ENCODE results near the gene DLX4.
A peak's percentile ranks its signal among the peaks of the same experiment; 100 is the strongest.

The DLX4 gene

GRCh38 chr17:49966767-49967166 lies 2.2 kb upstream of the DLX4 start:
- H3K27me3 ChIP-seq, result peaks cover 100% of the 10 kb centered on the region
- TF ChIP-seq Cebpa-rat (IDR thresholded peaks at IDR 0.05), result no peak
- H3K27ac ChIP-seq, result no peak overlapping the region

GRCh38 chr17:49967205-49967604 lies 1.8 kb upstream of the DLX4 start:
- Histone ChIP-seq H3K4me1 (peaks cover 15% of the 10 kb centered on the region), H3K9ac (no peak overlapping the region), H3K4me2 (no peak overlapping the region), H3K27me3 (peaks cover 100% of the 10 kb centered on the region), H3K9me3 (peaks cover 27% of the 10 kb centered on the region), H3K27ac (no peak overlapping the region), H3K36me3 (no peaks in the 10 kb centered on the region), H3K4me3 (no peak overlapping the region), H4K20me1 (peaks cover 76% of the 10 kb centered on the region)
- no peak for TF ChIP-seq Cebpa-rat (IDR thresholded peaks at IDR 0.05)

More at GRCh38 chr17:49966767-49967166, 2.2 kb upstream of the DLX4 start:
- peaks cover 71% of the 10 kb centered on the region for H4K20me1 ChIP-seq
- H3K4me1 ChIP-seq, result peaks cover 15% of the 10 kb centered on the region
- no peak overlapping the region for H3K4me2 ChIP-seq
- H3K4me3 ChIP-seq, result no peak overlapping the region
- no peak overlapping the region for H3K9ac ChIP-seq
- H3K36me3 ChIP-seq, result no peaks in the 10 kb centered on the region
- H3K9me3 ChIP-seq, result peaks cover 27% of the 10 kb centered on the region

GRCh38 chr17:49967621-49968404 lies 1.2 kb upstream of the DLX4 start:
- H3K4me3 ChIP-seq, result peak overlapping the region; percentile 65
- H3K4me2 ChIP-seq, result peak overlapping the region; percentile 77
- no peaks in the 10 kb centered on the region for H3K36me3 ChIP-seq
- TF ChIP-seq Cebpa-rat (IDR thresholded peaks at IDR 0.05), result no peak
- peaks cover 15% of the 10 kb centered on the region for H3K4me1 ChIP-seq
- no peak overlapping the region for H3K27ac ChIP-seq
- peaks cover 100% of the 10 kb centered on the region for H3K27me3 ChIP-seq
- peaks cover 76% of the 10 kb centered on the region for H4K20me1 ChIP-seq
- peaks cover 27% of the 10 kb centered on the region for H3K9me3 ChIP-seq
- no peak overlapping the region for H3K9ac ChIP-seq

GRCh38 chr17:49968405-49969133 lies 421 bp upstream of the DLX4 start:
- Histone ChIP-seq H3K27me3 (peaks cover 100% of the 10 kb centered on the region), H3K36me3 (no peaks in the 10 kb centered on the region), H3K4me2 (peak overlapping the region; percentile 77), H3K4me3 (peak overlapping the region; percentile 65), H3K27ac (no peak overlapping the region), H3K9me3 (peaks cover 27% of the 10 kb centered on the region), H3K9ac (0 out of 2 replicates have a peak overlapping the region, but pooled peaks have one; percentile 2), H4K20me1 (peaks cover 80% of the 10 kb centered on the region), H3K4me1 (peaks cover 15% of the 10 kb centered on the region)
- TF ChIP-seq Cebpa-rat (IDR thresholded peaks at IDR 0.05), result peak; percentile 88

- peaks cover 100% of the 10 kb centered on the region for H3K27me3 ChIP-seq
- H3K36me3 ChIP-seq, result no peaks in the 10 kb centered on the region
- H4K20me1 ChIP-seq, result peaks cover 72% of the 10 kb centered on the region
- H3K4me1 ChIP-seq, result peaks cover 15% of the 10 kb centered on the region
- no peak overlapping the region for H3K9ac ChIP-seq
- no peak overlapping the region for H3K27ac ChIP-seq
- H3K4me3 ChIP-seq, result peak overlapping the region; percentile 65; the same call in 1 of the 2 replicates
- H3K4me2 ChIP-seq, result no peak overlapping the region; the same call in 1 of the 2 replicates
- no peak for TF ChIP-seq Cebpa-rat (IDR thresholded peaks at IDR 0.05)
- peaks cover 21% of the 10 kb centered on the region for H3K9me3 ChIP-seq
Measured at GRCh38 chr17:49969795-49970389, 902 bp downstream of the DLX4 start.

- no peak overlapping the region for H3K4me3 ChIP-seq
- no peak for TF ChIP-seq Cebpa-rat (IDR thresholded peaks at IDR 0.05)
- H4K20me1 ChIP-seq, result peaks cover 66% of the 10 kb centered on the region
- no peaks in the 10 kb centered on the region for H3K36me3 ChIP-seq
- H3K9ac ChIP-seq, result no peak overlapping the region
- H3K4me1 ChIP-seq, result peaks cover 15% of the 10 kb centered on the region
- no peak overlapping the region for H3K4me2 ChIP-seq
- peaks cover 15% of the 10 kb centered on the region for H3K9me3 ChIP-seq
- H3K27me3 ChIP-seq, result peaks cover 100% of the 10 kb centered on the region
- H3K27ac ChIP-seq, result no peak overlapping the region
Measured at GRCh38 chr17:49970498-49970897, 1.5 kb downstream of the DLX4 start.

GRCh38 chr17:49971199-49971847 lies 2.3 kb downstream of the DLX4 start:
- no peak for TF ChIP-seq Cebpa-rat (IDR thresholded peaks at IDR 0.05)
- Histone ChIP-seq H4K20me1 (peaks cover 58% of the 10 kb centered on the region), H3K4me2 (no peak overlapping the region), H3K27ac (no peak overlapping the region), H3K4me3 (no peak overlapping the region), H3K9me3 (peaks cover 10% of the 10 kb centered on the region), H3K36me3 (no peaks in the 10 kb centered on the region), H3K4me1 (peaks cover 15% of the 10 kb centered on the region), H3K9ac (no peak overlapping the region), H3K27me3 (peaks cover 99% of the 10 kb centered on the region)

GRCh38 chr17:49971848-49972485 lies 3.0 kb downstream of the DLX4 start:
- Histone ChIP-seq H3K36me3 (no peaks in the 10 kb centered on the region), H3K4me2 (no peak overlapping the region), H3K9ac (no peak overlapping the region), H3K9me3 (peaks cover 4% of the 10 kb centered on the region), H4K20me1 (peaks cover 52% of the 10 kb centered on the region), H3K27me3 (peaks cover 93% of the 10 kb centered on the region), H3K27ac (no peak overlapping the region), H3K4me3 (0 out of 2 replicates have a peak overlapping the region, but pooled peaks have one; percentile 11), H3K4me1 (peaks cover 15% of the 10 kb centered on the region)
- no peak for TF ChIP-seq Cebpa-rat (IDR thresholded peaks at IDR 0.05)

All from BLaER1 (cell line).